A549 (cell line): ENCODE measurements around the gene MDGA2.

ENCODE experiments used
- CTCF ChIP-seq: fragments of >200 bp; sonication (Bioruptor Twin); formaldehyde crosslinking; IDR thresholded peaks from 3 replicates; pipeline ENCODE4 v1.5.1; 2016
- E2F6 ChIP-seq: IDR thresholded peaks from 2 replicates; pipeline ENCODE4 v1.6.1; 2012; ENCODE audit warnings: low read depth, borderline replicate concordance
- MYC ChIP-seq: IDR thresholded peaks from 2 replicates; pipeline ENCODE4 v1.6.1; 2012; ENCODE audit warnings: mild to moderate bottlenecking, inconsistent platforms, low read length, improper control_type of control experiment, borderline replicate concordance
- POLR2A ChIP-seq: IDR thresholded peaks from 2 replicates; pipeline ENCODE4 v1.6.1; 2012; ENCODE audit warnings: mild to moderate bottlenecking, low read length
- RNF2 ChIP-seq: fragments of 200-600 bp; sonication (generic); IDR thresholded peaks from 2 replicates; pipeline ENCODE4 v1.6.1; 2016; ENCODE audit warnings: low read depth, mild to moderate bottlenecking, antibody characterized with exemption, moderate library complexity, borderline replicate concordance

GRCh38 chr14:47658041-47658440 lies 17.4 kb downstream of the MDGA2 start:
- no peak for TF ChIP-seq E2F6
- TF ChIP-seq CTCF = no peak
- TF ChIP-seq MYC = no peak
- no peak for TF ChIP-seq POLR2A
- TF ChIP-seq RNF2 = no peak
